ENCODE results near the gene CLTRN. TPM values are rescaled to one million over a fixed set of nuclear protein-coding genes. Genes with fewer than 3 reads are reported as not detected.
"Not testable (repeated sequence)": the region's sequence is repeated elsewhere in the genome, so short reads cannot be mapped to it uniquely, and the experiment has no call there.

CLTRN gene
- polyA plus RNA-seq, 4 donors: 0.52 to 1.9 (median 0.81) TPM; not detected in 1

DNA sequence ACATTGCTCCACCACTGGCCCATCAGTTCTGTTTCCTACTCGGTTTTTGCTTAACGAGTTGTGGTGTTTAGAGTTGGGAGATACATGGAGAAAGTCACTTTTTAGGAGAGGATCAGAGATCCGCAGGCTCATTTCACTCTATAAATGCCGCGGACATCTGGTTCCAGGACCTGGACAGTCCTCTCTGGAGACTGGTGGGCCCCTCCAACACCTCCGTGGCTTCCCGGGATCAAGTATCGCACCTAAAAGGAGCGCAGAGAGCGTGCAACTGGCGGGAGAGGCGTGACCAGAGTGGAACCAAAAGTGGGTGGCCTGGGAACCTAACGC is 9.9 kb upstream of the CLTRN start:
- FAIRE-seq: no peak
- H3K36me3 ChIP-seq (ENCODE audit: control insufficient read depth in 3 of 3, insufficient read depth in 2 of 3, low read depth in 1 of 3, low read length in 3 of 3): peaks cover 0 to 4% (median 2%) of the 10 kb centered on the region in 3 donors
- peak overlapping the region in 2 of 3 donors; percentile 69 to 93 for H3K4me3 ChIP-seq (ENCODE audit: low read depth in 1 of 3, low read length in 3 of 3)
- H3K4me1 ChIP-seq (ENCODE audit: control insufficient read depth in 3 of 3, insufficient read depth in 2 of 3, low read depth in 1 of 3, low read length in 2 of 3): peaks cover 0 to 21% (median 0%) of the 10 kb centered on the region in 3 donors
- H3K27ac ChIP-seq (ENCODE audit: low read depth in 1 of 3, low read length in 2 of 3): peak overlapping the region; percentile 97 to 100 (median 97)
- no peak for DNase-seq
- no peaks in the 10 kb centered on the region for H3K27me3 ChIP-seq (ENCODE audit: control insufficient read depth in 3 of 3, insufficient read depth in 3 of 3, low read length in 3 of 3)
- H3K9me3 ChIP-seq (ENCODE audit: control insufficient read depth in 2 of 2, insufficient read depth in 1 of 2, low read depth in 1 of 2, low read length in 1 of 2): no peaks in the 10 kb centered on the region
- WGBS, 3 donors: 0 to 1% (median 0%) methylated on average over 12 to 13 of the region's 13 CpGs

DNA sequence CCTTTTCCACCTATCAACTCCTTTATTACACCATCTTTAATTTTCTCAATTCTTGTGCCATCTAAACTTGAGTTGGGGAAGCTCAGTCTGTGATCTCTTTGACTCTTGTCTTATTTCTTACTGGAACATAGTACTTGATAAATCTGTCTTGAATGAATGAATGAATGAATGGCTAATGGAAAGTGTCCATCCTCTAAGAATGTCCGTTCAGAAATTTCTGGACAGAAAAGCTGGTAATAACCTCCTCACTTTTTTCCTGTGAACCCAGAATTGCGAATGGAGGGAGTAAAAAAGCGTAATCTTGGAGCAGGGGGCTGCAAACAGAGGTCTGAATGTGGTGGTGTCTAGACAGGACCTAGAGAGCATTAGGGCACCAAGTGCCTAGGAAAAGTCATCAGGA is 9.4 kb upstream of the CLTRN start:
- Histone ChIP-seq H3K4me3 (ENCODE audit: low read depth in 1 of 3, low read length in 3 of 3) (peak overlapping the region in 2 of 3 donors; percentile 69 to 93), H3K4me1 (ENCODE audit: control insufficient read depth in 3 of 3, insufficient read depth in 2 of 3, low read depth in 1 of 3, low read length in 2 of 3) (peaks cover 0 to 21% (median 0%) of the 10 kb centered on the region in 3 donors), H3K9me3 (ENCODE audit: control insufficient read depth in 2 of 2, insufficient read depth in 1 of 2, low read depth in 1 of 2, low read length in 1 of 2) (no peaks in the 10 kb centered on the region), H3K36me3 (ENCODE audit: control insufficient read depth in 3 of 3, insufficient read depth in 2 of 3, low read depth in 1 of 3, low read length in 3 of 3) (peaks cover 0 to 2% (median 0%) of the 10 kb centered on the region in 3 donors), H3K27ac (ENCODE audit: low read depth in 1 of 3, low read length in 2 of 3) (peak overlapping the region; percentile 97 to 100 (median 97)), H3K27me3 (ENCODE audit: control insufficient read depth in 3 of 3, insufficient read depth in 3 of 3, low read length in 3 of 3) (no peaks in the 10 kb centered on the region)
- DNase-seq (peak in 1 of 2 donors; percentile 0), FAIRE-seq (no peak)
- WGBS, 3 donors: 45 to 64% (median 62%) methylated on average over 3 of the region's 3 CpGs

DNA sequence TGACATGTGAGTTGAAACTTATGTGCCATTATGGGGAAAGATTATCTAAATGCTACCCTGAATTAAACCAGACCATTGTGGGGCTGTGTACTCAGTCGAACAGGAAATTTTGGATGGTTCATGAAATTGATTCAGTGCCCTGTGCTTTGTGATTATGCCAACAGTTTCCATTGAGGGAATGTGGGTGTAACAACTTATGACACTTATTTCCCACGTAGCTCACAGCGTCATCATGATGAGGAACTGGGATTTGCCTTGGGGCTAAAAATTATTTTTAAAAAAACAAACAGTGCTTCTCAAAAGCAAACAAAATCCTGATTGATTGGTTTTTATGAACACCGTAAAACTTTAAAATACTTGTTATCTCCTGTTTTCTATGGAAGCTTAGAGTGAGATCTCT is 8.3 kb upstream of the CLTRN start:
- Histone ChIP-seq H3K4me1 (ENCODE audit: control insufficient read depth in 3 of 3, insufficient read depth in 2 of 3, low read depth in 1 of 3, low read length in 2 of 3) (peaks cover 0 to 21% (median 0%) of the 10 kb centered on the region in 3 donors), H3K36me3 (ENCODE audit: control insufficient read depth in 3 of 3, insufficient read depth in 2 of 3, low read depth in 1 of 3, low read length in 3 of 3) (no peaks in the 10 kb centered on the region), H3K27me3 (ENCODE audit: control insufficient read depth in 3 of 3, insufficient read depth in 3 of 3, low read length in 3 of 3) (no peaks in the 10 kb centered on the region), H3K27ac (ENCODE audit: low read depth in 1 of 3, low read length in 2 of 3) (no peak overlapping the region), H3K4me3 (ENCODE audit: low read depth in 1 of 3, low read length in 3 of 3) (no peak overlapping the region), H3K9me3 (ENCODE audit: control insufficient read depth in 2 of 2, insufficient read depth in 1 of 2, low read depth in 1 of 2, low read length in 1 of 2) (no peaks in the 10 kb centered on the region)
- WGBS, 3 donors: 85 to 94% (median 87%) methylated on average over 4 of the region's 4 CpGs
- FAIRE-seq: no peak
- DNase-seq: no peak

DNA sequence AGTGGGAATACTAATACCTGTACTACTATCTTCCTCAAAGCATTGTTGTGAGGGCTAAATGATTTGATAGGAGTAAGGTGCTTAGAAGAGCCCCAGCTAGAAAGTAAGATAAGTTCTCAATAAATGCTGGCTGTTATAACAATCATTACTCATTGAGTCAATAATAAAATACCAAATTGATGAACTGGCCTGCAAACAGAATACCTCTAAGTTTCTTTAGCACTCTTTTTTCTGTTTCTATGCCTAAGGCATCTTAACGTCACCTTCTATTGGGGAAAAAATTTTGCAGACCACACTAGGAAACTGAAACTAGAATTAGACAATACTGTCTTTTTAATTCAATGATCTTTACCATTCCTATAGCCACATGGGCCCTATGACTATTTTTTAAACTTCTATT is 1.2 kb downstream of the CLTRN start:
- no peaks in the 10 kb centered on the region for H3K27me3 ChIP-seq (ENCODE audit: control insufficient read depth in 3 of 3, insufficient read depth in 3 of 3, low read length in 3 of 3)
- no peak overlapping the region for H3K4me3 ChIP-seq (ENCODE audit: low read depth in 1 of 3, low read length in 3 of 3)
- no peaks in the 10 kb centered on the region for H3K4me1 ChIP-seq (ENCODE audit: control insufficient read depth in 3 of 3, insufficient read depth in 2 of 3, low read depth in 1 of 3, low read length in 2 of 3)
- 43 to 73% (median 69%) methylated on average over 1 of the region's 1 CpG for WGBS, 3 donors
- no peaks in the 10 kb centered on the region for H3K36me3 ChIP-seq (ENCODE audit: control insufficient read depth in 3 of 3, insufficient read depth in 2 of 3, low read depth in 1 of 3, low read length in 3 of 3)
- FAIRE-seq: no peak
- H3K9me3 ChIP-seq (ENCODE audit: control insufficient read depth in 2 of 2, insufficient read depth in 1 of 2, low read depth in 1 of 2, low read length in 1 of 2): no peaks in the 10 kb centered on the region
- DNase-seq: no peak
- H3K27ac ChIP-seq (ENCODE audit: low read depth in 1 of 3, low read length in 2 of 3): no peak overlapping the region

DNA sequence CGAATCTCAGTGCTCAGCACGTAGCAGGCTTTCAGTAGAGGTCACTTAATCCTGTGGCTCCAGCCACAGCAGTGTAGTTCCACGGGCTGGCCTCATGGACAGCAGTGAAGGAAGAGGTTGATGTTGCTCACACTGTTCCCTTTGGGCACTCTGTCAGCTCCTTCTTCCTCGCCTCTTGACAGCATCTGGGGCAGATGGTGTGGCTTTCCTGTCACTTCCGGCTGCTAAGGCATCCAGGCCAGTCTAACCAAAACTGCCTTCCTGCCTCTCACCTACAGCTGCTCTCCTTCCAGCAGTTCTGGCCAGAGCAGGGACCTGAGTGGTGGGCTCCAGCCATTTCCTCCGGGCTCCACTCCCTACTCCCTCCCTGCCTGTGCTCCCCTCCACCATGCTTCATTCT is 9.8 kb downstream of the CLTRN start:
- not testable (repeated sequence) for DNase-seq; H3K4me3 ChIP-seq (ENCODE audit: low read depth in 1 of 3, low read length in 3 of 3); FAIRE-seq; H3K27me3 ChIP-seq (ENCODE audit: control insufficient read depth in 3 of 3, insufficient read depth in 3 of 3, low read length in 3 of 3); H3K36me3 ChIP-seq (ENCODE audit: control insufficient read depth in 3 of 3, insufficient read depth in 2 of 3, low read depth in 1 of 3, low read length in 3 of 3); H3K27ac ChIP-seq (ENCODE audit: low read depth in 1 of 3, low read length in 2 of 3); H3K4me1 ChIP-seq (ENCODE audit: control insufficient read depth in 3 of 3, insufficient read depth in 2 of 3, low read depth in 1 of 3, low read length in 2 of 3); H3K9me3 ChIP-seq (ENCODE audit: control insufficient read depth in 2 of 2, insufficient read depth in 1 of 2, low read depth in 1 of 2, low read length in 1 of 2)
- WGBS, 3 donors: 68 to 80% (median 74%) methylated on average over 5 to 6 of the region's 6 CpGs

DNA sequence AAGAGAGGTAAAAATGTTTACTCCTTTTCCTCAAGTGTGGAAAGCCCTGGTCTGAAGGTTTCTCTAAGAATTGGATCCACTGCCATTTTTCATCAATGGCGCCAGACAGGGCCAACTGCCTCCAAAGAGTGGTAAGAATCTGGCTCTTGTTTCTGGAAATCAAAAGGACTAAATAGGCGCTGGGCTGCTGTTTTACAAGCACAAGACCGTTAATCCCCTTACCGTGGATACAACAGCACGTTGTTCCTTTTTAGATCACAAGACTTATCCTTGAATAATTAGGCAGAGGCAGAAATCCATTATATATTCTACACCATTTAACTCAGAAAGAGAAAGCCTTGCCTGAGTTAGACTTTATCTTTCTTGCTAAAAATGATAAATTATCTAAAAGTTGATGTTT is 10.6 kb downstream of the CLTRN start:
- H3K4me1 ChIP-seq (ENCODE audit: control insufficient read depth in 3 of 3, insufficient read depth in 2 of 3, low read depth in 1 of 3, low read length in 2 of 3): no peaks in the 10 kb centered on the region
- no peaks in the 10 kb centered on the region for H3K9me3 ChIP-seq (ENCODE audit: control insufficient read depth in 2 of 2, insufficient read depth in 1 of 2, low read depth in 1 of 2, low read length in 1 of 2)
- H3K27me3 ChIP-seq (ENCODE audit: control insufficient read depth in 3 of 3, insufficient read depth in 3 of 3, low read length in 3 of 3): no peaks in the 10 kb centered on the region
- no peak for DNase-seq
- WGBS, 3 donors: 69 to 89% (median 87%) methylated on average over 5 of the region's 5 CpGs
- no peak overlapping the region for H3K4me3 ChIP-seq (ENCODE audit: low read depth in 1 of 3, low read length in 3 of 3)
- no peak for FAIRE-seq
- no peaks in the 10 kb centered on the region for H3K36me3 ChIP-seq (ENCODE audit: control insufficient read depth in 3 of 3, insufficient read depth in 2 of 3, low read depth in 1 of 3, low read length in 3 of 3)
- H3K27ac ChIP-seq (ENCODE audit: low read depth in 1 of 3, low read length in 2 of 3): no peak overlapping the region

DNA sequence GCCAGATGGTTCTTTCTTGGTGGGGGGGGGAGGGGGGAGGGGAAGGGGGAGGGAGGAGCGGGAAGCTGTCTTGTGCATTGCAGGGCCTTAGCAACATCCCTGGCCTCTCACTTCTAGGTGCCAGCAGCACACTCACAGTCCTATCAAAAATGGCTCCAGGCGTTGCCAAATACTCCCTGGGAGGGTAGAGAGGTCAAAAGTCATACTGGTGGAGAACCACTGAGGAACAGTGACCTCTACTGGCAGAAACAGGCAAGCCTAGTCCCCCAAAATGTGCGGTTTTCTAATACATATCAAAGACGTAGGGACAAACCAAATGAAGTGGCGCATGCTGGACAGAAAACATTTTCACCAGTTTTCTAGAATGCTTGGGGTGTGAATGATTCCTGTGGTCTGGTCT is 17.1 kb downstream of the CLTRN start:
- no CpG with 5 or more reads among the region's 5 CpGs for WGBS, 3 donors
- not testable (repeated sequence) for H3K9me3 ChIP-seq (ENCODE audit: control insufficient read depth in 2 of 2, insufficient read depth in 1 of 2, low read depth in 1 of 2, low read length in 1 of 2); FAIRE-seq

DNA sequence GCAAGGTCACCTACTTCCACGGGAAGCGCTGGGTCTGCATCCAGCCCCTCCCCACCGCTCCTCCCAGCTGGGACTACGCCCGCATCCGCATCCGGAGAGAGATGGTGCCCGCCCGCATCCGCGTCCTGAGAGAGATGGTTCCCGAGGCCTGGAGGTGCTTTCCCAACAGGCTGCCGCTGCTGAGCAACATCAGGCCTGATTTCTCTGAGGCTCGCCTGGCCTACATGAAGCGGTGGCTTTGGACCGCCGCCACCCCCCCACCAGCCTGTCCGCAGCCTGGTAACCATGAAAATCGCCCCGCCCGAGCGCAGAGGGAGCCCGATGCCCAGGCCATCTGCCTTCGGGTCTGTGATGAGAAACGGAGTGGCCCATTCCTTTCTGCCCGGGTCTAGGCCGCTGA is 18.1 kb downstream of the CLTRN start:
- no peak overlapping the region for H3K27ac ChIP-seq (ENCODE audit: low read depth in 1 of 3, low read length in 2 of 3)
- WGBS, 3 donors: 95 to 97% (median 96%) methylated on average over 21 to 27 of the region's 27 CpGs
- H3K9me3 ChIP-seq (ENCODE audit: control insufficient read depth in 2 of 2, insufficient read depth in 1 of 2, low read depth in 1 of 2, low read length in 1 of 2): no peaks in the 10 kb centered on the region
- DNase-seq (no peak), FAIRE-seq (no peak)
- no peak overlapping the region for H3K4me3 ChIP-seq (ENCODE audit: low read depth in 1 of 3, low read length in 3 of 3)
- no peaks in the 10 kb centered on the region for H3K36me3 ChIP-seq (ENCODE audit: control insufficient read depth in 3 of 3, insufficient read depth in 2 of 3, low read depth in 1 of 3, low read length in 3 of 3)
- no peaks in the 10 kb centered on the region for H3K4me1 ChIP-seq (ENCODE audit: control insufficient read depth in 3 of 3, insufficient read depth in 2 of 3, low read depth in 1 of 3, low read length in 2 of 3)
- H3K27me3 ChIP-seq (ENCODE audit: control insufficient read depth in 3 of 3, insufficient read depth in 3 of 3, low read length in 3 of 3): no peaks in the 10 kb centered on the region

More for the DNA sequence above, 17.1 kb downstream of the CLTRN start:
- not testable (repeated sequence) for H3K4me1 ChIP-seq (ENCODE audit: control insufficient read depth in 3 of 3, insufficient read depth in 2 of 3, low read depth in 1 of 3, low read length in 2 of 3); H3K36me3 ChIP-seq (ENCODE audit: control insufficient read depth in 3 of 3, insufficient read depth in 2 of 3, low read depth in 1 of 3, low read length in 3 of 3); H3K27ac ChIP-seq (ENCODE audit: low read depth in 1 of 3, low read length in 2 of 3); H3K4me3 ChIP-seq (ENCODE audit: low read depth in 1 of 3, low read length in 3 of 3); DNase-seq; H3K27me3 ChIP-seq (ENCODE audit: control insufficient read depth in 3 of 3, insufficient read depth in 3 of 3, low read length in 3 of 3)

DNA sequence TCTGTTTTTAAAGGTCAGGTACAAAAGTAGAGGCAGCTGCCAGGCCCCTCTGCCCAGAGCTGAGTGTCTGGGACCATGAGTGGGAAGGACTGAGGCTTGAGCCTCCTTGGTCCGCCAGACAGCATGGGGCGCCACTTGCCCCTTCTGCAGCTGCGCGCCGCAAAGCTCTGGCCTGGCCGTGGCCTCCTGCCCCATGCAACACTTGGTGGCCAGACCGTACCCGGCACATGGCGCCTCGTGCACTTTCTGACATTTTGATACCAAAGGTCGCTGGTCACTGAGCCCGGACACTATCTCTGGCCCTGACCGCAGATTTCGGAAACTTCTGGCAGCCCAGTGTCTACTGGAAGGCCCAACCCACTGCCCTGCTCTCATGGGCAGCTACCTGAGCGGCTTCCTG is 18.6 kb downstream of the CLTRN start:
- Histone ChIP-seq H3K4me3 (ENCODE audit: low read depth in 1 of 3, low read length in 3 of 3) (no peak overlapping the region), H3K4me1 (ENCODE audit: control insufficient read depth in 3 of 3, insufficient read depth in 2 of 3, low read depth in 1 of 3, low read length in 2 of 3) (no peaks in the 10 kb centered on the region), H3K36me3 (ENCODE audit: control insufficient read depth in 3 of 3, insufficient read depth in 2 of 3, low read depth in 1 of 3, low read length in 3 of 3) (no peaks in the 10 kb centered on the region), H3K9me3 (ENCODE audit: control insufficient read depth in 2 of 2, insufficient read depth in 1 of 2, low read depth in 1 of 2, low read length in 1 of 2) (no peaks in the 10 kb centered on the region), H3K27me3 (ENCODE audit: control insufficient read depth in 3 of 3, insufficient read depth in 3 of 3, low read length in 3 of 3) (no peaks in the 10 kb centered on the region), H3K27ac (ENCODE audit: low read depth in 1 of 3, low read length in 2 of 3) (no peak overlapping the region)
- WGBS, 3 donors: 82 to 95% (median 83%) methylated on average over 9 to 15 of the region's 15 CpGs
- no peak for FAIRE-seq
- no peak for DNase-seq

Data from small intestine (tissue), 7 donors.